ENCODE measurements around the gene LYPD4. TPM values are rescaled to one million over a fixed set of nuclear protein-coding genes. Genes with fewer than 3 reads are reported as not detected.

LYPD4 gene
- total RNA-seq, 1 donor from 2014 or later, result not detected

DNA sequence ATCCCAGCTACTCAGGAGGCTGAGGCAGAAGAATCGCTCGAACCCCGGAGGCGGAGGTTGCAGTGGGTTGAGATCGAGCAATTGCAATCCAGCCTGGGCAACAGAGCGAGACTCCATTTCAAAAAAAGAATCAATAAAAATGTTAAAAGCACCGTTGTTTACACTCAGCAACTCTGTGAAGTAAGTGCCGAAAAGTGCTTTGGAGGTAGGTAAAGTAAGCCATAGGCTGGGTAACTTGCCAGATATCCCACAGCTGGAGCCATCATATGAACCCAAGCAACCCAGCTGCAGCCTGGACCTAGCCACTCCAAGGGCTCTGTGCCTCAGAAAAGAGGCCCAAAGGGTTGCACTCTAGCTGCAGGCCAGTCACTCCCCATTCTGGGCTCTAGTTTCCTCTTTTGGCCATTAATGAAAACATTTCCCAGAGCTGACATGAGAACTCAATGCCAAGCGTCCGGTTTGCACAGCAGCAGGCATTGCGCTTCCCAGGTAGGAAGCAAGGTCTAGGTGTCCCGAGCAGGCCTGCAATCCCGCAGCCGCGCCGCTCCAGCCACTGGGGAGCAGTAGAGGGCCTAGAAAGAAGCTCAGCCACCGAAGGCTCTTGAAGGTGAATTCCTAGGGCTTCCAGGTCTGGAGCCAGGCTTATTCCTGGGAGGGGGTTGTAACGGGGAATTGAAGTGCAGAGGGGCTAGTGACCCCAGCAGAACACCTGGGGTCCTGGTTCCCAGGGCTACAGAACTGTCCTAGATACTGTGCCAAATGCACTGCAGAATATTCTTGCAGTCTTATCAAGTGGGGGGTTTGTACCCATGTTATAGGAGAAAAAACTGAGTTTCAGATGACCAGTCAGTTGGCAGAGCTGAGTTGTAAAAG, 28.5 kb upstream of the LYPD4 start:
- DNase-seq (ENCODE audit: low read depth), result peak; percentile 56

DNA sequence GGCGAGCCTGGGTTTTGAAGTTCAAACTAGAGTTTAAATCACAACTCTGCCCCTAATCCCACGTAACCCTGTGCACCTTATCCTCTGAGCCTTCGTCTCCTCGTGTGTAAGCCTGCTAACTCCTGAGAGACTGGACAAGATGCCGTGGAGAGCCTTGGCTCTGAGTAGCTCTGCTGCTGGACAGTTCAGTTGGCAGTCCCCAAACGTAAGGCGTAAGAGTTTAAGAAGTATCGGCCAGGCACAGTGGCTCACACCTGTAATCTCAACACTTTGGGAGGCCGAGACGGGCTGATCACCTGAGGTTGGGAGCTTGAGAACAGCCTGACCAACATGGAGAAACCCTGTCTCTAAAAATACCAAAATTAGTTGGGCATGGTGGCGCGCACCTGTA, 27.9 kb upstream of the LYPD4 start:
- no peak for DNase-seq (ENCODE audit: low read depth)

DNA sequence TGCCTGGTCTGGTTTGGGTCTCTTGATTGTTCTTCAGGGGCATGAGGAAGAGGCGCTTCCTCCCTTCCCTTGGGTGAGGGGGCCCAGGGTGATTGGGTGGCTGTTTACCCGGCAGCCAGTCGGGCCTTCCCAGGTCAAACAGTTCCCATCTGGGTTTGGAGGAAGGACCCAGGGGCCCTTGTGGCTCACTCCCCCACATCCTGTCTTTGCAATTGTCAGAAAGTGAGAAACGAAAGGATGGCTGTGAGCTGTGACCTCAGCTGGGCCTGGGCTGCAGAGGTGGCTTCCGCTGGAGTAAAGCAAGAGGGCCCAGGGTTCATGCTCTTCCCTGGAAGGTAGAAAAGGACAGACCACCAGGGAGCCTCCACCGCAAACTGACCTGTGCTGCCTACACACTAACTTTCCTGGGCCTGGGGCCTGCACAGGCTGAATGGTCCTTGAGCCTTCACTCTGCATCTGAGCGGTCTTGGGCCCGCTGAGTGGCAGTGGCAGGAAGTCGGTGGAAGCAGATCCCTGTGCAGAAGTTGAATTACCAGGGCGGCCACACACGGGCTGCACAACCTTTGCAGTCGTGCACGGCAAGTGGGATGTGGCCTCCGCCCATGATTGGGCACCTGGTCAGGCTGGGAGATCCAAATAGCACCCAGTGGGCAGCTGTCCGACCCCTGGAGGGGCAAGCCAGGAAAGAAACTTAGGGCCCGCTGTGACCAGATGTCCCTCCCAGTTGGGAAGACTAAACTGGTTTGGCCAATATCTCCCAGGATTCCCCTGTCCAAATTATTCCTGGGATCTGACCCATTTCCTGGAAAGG, 27.3 kb upstream of the LYPD4 start:
- no peak for DNase-seq (ENCODE audit: low read depth)

DNA sequence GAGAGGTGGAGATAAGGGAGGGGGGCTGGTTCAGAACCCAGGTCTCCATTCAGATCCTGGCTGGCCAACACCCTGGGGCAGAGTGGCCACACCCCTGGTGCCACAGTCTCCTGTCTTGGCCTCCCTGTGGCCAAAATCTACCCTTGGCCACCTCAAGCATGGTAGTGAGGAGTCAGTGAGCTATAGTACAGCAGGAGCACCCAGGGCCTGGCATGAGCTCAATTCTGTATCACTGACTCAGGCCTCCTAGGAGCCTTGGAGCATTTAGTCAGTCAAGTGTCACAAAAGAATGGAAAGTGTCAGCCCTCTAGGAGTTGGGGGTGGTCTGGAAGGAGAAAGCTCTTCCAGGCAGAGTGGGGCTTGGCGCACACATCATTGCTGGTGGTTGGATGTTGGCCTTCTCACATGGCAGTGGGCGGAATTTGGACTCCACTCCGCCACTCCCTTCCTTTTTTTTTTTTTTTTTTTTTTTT, 26.0 kb upstream of the LYPD4 start:
- peak; percentile 46 for DNase-seq (ENCODE audit: low read depth)

DNA sequence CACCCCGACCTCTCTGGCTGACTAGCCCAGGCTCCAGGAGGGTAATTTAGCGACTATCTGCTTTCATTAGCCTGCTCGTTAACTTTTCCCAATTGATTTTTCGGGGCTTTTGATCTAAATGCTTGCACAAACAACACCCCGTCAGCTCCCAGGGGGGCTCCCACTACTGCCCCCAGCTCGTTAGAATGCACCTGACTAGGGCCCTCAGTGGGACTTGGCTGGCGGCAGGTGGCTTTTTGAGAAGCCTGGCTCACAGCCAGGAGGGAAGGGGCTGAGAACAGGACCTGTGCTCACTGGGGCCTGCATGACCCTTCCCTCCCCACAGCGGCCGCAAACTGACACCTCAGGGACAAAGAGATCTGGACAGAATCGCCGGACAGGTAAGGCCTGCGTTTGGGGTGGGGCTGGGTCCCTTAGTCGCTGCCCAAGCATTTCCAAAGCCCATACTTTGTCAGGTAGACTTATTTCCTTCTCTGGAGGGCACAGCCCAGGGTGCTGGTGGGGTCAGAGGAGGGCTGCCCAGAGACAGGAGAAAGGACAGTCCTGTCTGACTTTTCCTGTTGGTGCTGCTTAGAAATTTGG, 25.0 kb upstream of the LYPD4 start:
- no peak for DNase-seq (ENCODE audit: low read depth)

DNA sequence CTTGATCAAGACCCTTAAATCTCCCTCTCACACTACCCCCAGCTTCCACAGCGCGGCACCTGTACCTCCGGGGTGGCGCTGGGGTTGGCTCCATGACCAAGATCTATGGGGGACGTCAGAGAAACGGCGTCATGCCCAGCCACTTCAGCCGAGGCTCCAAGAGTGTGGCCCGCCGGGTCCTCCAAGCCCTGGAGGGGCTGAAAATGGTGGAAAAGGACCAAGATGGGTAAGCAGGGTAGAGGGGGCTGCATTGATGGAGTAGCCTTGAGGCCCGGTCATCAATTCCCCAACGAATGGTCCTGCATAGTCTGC, 24.5 kb upstream of the LYPD4 start:
- DNase-seq (ENCODE audit: low read depth), result no peak

DNA sequence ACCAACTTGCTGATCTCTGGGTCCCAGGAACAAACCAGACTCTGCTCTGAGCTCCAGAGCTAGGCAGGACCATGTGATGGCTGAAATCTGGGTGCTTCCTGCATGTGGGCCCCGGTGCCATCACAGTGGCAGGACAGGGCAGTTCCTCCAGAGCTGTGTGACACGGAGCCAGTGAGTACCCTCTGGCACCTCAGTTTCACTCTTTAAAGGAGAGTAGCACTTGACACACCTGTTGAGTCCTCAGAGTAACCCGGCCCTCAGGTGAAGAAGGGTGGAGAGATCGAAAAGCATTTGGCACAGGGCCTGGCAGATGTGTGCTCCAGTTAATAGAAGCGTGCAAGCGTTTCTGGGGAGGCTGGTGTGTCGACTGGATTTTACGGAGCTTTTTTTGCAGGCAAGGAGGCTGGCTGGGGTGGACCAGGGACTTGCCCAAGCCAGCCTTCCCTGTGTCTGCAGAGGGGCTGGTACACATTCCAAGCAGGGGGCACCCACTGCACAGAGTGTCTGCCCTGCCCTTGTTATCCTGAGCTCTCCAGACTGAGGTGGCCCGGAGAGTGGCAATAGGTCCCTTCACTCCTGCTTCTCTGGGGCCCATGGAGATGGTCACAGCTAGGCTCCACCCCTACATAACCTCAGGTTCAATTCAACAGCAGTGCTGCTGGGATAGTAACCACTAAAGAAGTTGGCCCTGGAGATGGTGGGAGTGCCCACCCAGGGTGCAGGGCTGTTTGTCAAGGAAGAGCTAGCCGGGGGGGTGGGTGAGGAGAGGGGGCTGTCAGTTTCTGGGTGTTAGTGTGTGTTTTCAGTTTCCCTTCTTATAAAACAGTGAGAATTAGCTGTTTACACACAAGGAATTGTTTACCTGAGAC, 23.9 kb upstream of the LYPD4 start:
- DNase-seq (ENCODE audit: low read depth), result no peak

DNA sequence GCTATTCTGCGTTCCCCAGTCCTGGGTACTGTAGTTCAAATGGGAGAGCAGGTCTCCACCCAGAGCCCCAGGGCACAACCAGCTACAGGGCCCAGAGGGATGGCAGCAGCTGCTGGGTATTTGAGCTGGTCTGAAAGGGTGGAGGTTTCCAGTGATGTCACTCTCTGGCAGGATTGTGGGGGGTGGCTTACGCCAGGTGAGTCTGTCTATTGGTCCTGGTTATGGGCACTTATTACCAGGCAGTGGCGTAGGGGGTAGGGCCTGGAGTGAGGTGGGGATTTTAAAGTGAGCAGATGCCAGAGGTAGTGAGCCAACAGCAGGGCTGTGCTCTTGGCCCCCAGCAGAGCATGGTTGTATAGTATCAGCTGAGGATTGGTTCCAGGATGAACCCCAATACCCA, 21.8 kb upstream of the LYPD4 start:
- no peak for DNase-seq (ENCODE audit: low read depth)

DNA sequence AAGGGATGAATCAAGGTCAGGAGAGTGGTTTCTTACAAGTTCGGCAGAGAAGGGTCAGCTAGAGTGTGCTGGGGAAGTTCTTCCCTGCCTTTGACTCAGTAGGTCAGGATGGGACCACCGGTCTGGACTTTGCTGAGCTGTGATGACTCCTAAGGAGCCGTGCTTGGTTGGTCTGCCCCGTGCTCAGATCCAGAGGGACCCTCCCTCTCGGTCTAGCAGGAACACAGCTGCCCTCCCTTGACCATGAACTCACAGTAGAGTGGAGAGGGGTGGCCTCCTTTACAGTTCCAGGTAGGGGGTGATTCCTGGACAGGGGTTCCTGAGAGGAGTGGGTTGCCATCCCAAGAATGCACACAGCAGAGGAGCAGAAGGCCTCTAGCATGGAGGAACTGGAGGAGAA, 19.9 kb upstream of the LYPD4 start:
- no peak for DNase-seq (ENCODE audit: low read depth)

DNA sequence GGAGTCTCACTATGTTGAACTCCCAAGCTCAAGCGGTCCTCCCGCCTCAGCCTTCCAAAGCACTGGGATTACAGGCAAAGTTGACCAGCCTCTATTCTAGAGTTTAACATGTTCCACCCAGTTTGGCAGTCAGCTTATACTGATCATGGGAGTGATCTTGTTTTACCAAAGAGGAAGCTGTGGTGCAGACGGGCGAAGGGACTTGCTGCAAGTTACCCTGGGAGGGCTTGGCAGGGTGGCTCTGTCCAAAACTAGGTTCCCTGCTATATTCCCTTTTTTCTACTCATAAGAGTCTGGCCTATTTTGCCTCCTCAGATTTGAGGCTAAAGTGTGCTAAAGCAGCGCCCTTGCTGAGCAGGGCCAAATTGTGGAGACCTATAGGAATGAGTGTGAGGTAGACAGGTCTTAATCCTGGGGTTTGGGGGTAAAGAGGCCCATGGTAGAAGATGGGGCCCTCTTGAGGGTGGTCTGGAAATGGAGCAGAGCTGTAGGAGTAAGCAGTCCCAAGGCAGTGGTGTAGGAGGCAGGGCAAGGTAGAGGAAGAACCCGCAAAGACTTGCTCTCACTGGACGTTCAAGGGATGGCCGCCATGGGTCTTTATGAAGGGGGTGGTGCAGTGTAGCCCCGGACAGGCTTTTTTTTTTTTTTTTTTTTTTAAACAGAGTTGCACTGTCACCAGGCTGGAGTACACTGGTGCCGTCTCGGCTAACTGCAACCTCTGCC, 18.9 kb upstream of the LYPD4 start:
- DNase-seq (ENCODE audit: low read depth), result no peak

DNA sequence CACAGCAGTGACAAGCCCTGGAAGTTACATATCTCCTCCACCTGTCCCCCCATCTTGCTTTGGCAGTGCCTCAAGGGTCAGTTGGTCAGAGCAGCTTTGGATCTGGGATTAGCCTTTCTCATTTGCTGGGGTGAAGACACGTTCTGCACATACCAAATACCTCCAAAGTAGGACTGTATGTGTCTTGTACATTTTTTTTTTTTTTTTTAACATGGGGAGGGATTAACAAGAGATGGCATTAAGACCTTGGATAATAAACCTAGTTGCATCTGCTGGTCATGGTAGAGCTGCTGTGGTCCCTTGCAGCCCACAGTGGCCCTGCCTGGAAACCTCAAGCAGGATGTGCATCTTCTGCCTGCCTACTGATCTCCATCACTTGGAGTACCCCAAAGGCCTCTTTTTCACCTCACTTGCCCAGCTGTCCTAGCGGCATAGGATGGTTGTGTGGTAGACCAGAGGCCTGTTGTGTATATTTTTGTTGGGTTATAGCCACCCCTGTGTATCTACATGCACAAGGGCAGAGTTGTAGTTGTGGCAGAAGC, 18.0 kb upstream of the LYPD4 start:
- DNase-seq (ENCODE audit: low read depth), result no peak

DNA sequence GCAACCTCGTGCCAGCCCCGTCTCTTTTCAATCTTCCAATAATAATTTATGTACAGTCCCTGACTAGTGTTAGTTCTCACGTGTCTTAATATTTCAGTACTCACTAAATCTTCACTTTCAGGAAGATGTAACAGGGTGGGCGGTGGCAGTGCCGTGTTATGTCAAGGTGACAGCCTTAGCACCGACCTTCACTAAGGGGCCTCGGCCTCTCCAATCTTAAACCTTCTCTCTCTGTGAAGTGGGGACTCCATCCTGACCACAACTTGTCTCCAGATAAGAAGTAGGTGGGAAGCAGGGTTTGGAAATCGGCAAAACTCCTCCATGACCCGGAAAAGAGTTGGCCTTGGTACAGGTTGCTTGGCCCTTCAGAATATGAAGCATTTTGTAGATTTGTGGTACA, 17.4 kb upstream of the LYPD4 start:
- no peak for DNase-seq (ENCODE audit: low read depth)

DNA sequence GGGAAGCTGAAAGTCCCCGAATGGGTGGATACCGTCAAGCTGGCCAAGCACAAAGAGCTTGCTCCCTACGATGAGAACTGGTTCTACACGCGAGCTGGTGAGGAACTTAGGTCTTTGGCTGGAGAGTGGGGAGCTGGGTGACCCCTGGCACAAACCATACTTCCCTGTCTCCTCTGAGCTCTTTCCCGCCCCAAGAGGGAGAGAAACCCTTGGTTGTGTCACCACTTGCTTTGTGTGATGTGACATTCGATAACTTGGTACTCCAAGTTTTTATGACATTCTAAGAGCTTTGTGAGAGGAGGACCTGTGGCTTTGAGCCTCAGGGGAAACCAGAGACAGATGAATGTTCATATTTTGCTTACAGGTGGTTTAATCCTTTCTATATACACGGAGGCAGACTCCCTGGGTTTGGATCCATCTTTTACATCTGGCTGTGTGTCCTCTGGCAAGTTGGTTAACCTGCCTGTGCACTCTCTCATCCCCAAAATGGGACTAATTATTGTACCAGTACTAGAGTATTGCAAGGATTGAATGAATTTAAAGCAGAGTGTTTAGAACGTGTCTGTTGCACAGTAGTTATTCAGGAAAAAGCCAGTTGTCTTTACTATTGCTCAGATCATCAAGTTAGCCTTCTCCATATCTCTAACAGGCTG, 16.8 kb upstream of the LYPD4 start:
- DNase-seq (ENCODE audit: low read depth), result no peak

DNA sequence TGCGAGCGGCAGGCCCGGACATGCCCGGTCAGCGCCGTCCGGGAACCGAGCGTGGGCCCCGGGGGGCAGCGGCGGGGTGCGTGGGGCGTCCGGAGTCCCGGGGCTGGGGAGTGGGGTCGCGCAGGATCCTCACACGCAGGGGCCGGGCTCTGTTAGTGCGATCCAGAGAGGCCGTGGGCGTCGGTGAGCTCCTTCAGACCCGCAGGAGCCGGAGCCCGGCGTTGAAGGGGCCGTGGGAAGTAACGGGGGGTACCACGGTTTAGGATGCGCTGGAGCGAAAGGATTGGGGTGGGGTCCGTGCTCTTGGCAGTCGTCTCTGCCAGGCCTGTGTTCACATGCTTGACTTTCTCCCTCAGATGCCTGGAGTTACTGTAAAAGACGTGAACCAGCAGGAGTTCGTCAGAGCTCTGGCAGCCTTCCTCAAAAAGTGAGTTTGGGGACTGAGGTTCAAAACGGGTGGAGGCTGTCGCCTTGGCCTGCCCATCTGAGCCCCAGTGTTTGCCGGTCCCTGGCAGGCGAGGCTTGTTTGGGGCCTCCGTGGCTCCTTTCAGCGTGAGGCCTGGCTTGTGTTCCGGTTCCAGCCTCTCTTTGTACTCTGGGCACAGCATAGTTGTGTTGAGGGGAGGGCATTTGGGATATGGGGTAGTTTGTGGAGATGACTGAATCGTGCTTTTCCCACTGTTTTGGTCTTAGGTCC, 16.1 kb upstream of the LYPD4 start:
- DNase-seq (ENCODE audit: low read depth), result no peak

DNA sequence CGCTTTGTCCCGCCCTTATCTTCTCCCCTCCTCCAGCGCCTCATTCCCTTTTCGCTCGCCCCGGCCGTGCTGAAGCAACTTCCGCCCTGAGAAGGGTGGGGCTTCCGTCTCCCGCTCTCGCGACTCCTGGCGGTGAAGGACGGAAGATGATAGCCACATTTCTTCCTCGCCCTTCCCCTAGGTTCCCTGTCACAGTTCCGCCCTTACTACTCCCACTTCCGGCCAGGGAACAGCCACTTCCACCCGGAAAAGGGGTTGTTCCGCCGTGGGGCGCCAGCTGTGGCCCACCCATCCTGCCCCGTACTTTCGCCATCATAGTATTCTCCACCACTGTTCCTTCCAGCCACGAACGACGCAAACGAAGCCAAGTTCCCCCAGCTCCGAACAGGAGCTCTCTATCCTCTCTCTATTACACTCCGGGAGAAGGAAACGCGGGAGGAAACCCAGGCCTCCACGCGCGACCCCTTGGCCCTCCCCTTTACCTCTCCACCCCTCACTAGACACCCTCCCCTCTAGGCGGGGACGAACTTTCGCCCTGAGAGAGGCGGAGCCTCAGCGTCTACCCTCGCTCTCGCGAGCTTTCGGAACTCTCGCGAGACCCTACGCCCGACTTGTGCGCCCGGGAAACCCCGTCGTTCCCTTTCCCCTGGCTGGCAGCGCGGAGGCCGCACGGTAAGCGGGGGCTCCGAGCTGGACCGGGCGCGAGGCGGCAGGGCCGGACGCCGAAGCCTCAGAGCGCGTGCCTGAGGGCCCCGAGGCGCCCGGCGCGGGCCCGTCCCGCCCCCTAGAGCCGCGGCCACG, 15.3 kb upstream of the LYPD4 start, which contains the start of gene RPS19:
Gene RPS19 (plus strand): TSS at position 638 of the 801 bp plus-strand sequence. CDS start 520 bp downstream, outside the sequence.
- peak; percentile 96 for DNase-seq (ENCODE audit: low read depth)

DNA sequence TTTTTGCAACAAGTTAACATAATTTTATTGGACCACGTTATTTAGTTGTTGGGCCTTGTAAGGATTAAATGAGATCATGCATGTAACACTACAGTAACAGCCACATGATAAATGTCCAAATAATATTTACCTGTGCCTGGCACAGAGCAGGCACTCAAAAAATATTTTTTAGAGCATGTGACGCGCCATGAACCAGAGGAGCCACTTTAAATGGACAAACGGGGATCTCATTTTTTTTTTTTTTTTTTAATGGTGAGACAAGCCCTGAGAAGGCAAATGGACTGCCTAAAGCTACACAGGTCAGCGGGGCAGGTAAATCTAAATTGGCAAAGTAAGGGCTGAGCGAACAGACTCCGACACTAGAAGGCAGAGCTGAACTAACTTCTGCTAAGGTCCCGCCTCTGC, 14.7 kb upstream of the LYPD4 start:
- DNase-seq (ENCODE audit: low read depth), result no peak

DNA sequence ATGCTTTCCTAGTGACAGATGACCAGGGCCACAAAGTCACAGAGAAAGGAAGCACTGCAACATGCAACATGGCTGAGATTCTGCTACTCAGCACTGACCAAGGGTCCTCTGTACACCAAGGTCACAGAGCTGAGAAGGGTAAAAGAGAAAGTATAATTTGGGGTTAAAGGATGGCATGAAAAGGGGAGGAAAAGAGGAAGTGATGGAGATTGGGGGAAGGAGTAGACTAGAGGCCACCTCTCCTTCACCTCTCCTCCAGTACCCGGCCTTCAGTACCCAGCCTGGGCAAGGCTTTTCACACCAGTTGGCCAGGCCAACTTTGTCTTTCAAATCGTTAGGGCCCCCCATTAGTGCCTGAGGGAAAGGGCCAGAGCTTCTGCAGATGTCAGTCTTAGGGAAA, 9.3 kb upstream of the LYPD4 start:
- DNase-seq (ENCODE audit: low read depth), result no peak

DNA sequence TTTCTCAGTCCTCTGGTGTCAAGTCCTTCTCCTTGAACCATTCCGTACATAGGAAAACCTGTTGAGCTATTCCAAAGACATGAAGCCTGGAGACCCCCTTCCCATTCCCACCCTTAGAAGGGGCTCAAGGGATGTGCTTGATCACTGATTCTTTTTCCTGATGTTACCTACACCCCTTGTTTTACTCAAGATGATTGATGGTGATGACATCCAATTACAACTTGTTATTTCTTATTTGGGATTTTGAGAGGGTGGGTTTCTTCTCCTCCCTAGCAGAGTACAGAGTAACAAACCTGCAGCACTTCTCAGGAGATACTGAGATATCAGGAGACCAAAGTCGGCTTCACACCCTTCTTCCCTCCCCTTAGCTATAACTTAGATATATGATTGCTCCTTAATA, 8.9 kb upstream of the LYPD4 start:
- no peak for DNase-seq (ENCODE audit: low read depth)

DNA sequence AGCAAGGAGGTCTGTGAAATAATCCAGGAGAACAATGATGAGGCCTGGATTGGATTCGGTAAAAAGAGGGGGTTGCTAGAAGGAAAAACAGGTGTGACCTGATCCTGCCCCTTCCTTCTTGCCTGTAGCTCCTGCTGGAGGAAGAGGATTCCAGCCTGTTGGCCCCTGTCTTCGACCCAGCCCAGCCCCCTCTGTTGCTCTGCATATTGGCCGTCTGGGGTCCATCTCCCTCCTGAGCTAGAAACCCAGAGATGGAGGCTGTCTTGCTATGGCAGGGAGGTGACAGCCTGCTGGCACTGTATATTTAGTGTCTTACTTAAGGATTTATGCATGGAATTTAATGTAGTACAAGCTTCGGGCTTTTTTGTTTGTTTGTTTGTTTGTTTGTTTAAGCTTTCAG, 7.0 kb upstream of the LYPD4 start:
- DNase-seq (ENCODE audit: low read depth), result no peak

All from renal cortical epithelial cell (primary cell).